OCI-LY1 (cell line): Measurements from ENCODE around the gene PTH1R.

Experiments
- EZH2 ChIP-seq: fragments of 200-600 bp; sonication (generic), shearing (Covaris generic); IDR thresholded peaks from 2 replicates; pipeline ENCODE4 v1.8.0; 2017; ENCODE audit warnings: borderline replicate concordance, mixed run types, mild to moderate bottlenecking, antibody characterized with exemption, low read length, moderate library complexity, mixed read lengths
- TF ChIP-seq, protein P1 (sequence below): fragments of 200-600 bp; sonication (generic), shearing (Covaris generic); IDR thresholded peaks from 2 replicates; pipeline ENCODE4 v1.5.1; 2017; ENCODE audit warnings: mild to moderate bottlenecking, antibody characterized with exemption, low read length, moderate library complexity, mixed read lengths

- TF ChIP-seq EZH2: no peak
- TF ChIP-seq, protein P1, sequence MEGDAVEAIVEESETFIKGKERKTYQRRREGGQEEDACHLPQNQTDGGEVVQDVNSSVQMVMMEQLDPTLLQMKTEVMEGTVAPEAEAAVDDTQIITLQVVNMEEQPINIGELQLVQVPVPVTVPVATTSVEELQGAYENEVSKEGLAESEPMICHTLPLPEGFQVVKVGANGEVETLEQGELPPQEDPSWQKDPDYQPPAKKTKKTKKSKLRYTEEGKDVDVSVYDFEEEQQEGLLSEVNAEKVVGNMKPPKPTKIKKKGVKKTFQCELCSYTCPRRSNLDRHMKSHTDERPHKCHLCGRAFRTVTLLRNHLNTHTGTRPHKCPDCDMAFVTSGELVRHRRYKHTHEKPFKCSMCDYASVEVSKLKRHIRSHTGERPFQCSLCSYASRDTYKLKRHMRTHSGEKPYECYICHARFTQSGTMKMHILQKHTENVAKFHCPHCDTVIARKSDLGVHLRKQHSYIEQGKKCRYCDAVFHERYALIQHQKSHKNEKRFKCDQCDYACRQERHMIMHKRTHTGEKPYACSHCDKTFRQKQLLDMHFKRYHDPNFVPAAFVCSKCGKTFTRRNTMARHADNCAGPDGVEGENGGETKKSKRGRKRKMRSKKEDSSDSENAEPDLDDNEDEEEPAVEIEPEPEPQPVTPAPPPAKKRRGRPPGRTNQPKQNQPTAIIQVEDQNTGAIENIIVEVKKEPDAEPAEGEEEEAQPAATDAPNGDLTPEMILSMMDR: no peak
Observed at GRCh38 chr3:46918202-46918601, 40.7 kb downstream of the PTH1R start.
